HG03108 (cell line): ENCODE results near the gene CSNK1E.

Experiments used
- ATAC-seq: cut with Tn5 transposase; IDR thresholded peaks from one replicate; pipeline ENCODE4 v1.9.1; 2021; ENCODE audit warnings: moderate library complexity; ENCODE audit not compliant: unreplicated experiment

Gene CSNK1E

DNA sequence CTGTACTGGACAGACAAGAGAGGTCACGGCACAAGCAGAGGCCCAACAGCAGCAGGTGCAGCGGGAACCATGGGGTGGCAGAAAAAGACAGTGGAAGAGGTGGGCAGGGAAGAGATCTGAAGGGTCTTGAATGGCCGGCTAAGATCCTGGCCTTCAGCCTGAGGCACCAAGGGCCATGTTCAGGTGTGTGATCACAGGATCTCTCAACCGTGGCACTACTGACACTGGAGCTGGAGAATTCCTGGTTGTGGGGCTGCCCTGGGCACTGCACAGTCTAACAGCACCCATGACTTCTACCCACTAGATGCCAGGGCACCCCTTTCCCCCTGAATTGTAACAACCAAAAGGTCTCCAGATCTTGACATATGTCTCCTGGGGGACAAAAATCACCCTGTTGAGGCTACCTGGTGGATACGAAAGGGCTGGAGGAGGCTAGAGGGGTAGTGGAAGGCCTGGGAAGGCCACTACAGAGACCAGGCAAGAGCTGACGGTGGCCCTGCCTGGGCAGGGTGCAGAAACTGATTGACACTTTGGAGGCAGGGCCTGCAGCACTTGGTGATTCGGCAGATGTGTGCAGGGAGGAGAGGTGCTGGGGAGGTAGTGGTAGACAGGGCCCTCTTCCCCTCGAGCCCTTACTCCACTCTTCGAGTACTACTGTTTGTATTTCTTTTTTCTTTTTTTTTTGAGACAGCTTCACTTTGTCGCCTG is 8.3 kb downstream of the CSNK1E start:
- ATAC-seq: no peak

- peak; percentile 66 for ATAC-seq
Measured at GRCh38 chr22:38305471-38306448, 11.5 kb downstream of the CSNK1E start.

DNA sequence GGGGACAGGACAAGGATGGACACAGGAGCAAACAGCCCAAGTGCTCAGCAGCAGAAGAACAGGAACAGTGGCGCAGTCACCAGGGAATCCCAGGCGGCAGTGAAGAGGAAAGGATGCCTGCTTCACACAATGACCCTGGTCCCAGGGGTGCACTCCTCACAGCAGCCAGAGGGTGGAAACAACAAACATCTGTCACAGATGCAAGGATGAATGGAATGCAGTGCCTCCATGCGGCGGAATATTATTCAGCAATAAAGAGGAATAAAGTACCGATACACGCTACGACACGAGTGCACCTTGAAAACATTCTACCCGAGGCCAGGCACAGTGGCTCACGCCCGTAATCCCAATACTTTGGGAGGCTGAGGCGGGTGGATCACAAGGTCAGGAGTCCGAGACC is 12.7 kb downstream of the CSNK1E start:
- ATAC-seq: no peak

DNA sequence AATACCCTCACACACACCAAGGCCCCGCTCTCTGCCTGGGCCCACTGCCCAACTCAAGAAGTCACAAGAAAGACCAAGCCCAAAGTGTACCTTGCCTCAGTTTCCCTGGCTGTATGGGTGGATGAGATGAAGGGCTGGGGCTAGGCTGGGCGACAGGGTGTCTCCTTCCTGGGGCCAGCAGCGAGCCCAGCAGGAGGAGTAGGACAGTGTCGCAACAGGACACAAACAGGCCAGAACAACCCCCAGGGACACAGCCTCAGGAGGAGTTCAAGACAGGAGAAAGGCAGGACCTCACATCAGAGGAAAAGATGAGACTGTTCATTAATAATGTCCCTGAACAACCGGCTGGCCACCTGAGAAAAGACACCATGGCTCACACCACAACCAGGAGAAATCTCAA is 13.3 kb downstream of the CSNK1E start:
- no peak for ATAC-seq

DNA sequence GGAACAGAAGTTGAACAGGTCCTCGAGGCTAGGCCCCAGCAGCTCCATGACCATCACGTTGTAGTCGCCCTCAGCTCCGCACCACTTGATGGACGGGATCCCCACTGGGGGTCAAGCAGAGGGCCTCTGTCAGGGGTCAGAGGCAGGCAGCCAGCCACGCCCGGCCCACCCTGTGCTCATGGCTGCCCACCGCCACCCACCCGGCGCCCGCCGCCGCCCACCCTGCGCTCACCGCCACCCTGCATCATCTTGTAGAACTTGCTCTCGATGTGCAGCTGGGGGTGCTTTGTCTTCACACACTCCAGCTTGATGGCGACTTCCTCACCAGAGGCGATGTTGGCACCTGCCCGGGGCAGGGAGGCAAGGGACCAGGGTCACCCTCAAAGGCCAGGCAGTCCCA is 14.3 kb downstream of the CSNK1E start:
- no peak for ATAC-seq

- ATAC-seq: no peak
Measured at GRCh38 chr22:38300946-38301345, 16.3 kb downstream of the CSNK1E start.

GRCh38 chr22:38300197-38300945 is 16.9 kb downstream of the CSNK1E start:
- no peak for ATAC-seq

DNA sequence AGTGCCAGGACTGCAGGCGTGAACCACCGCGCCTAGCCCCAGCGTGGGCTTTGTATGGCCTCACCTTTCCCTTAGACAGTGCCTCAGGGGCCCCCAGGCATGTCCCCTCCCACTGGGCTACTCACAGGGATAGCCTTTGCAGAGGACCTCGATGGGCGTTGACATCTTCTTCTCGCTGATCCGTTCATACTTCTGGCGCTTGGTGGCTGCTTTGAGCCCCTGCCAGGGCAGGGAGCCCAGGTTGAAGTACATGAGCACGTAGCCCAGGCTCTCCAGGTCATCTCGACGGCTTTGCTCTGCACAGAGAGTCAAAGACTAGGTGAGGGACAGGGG is 17.5 kb downstream of the CSNK1E start:
- ATAC-seq: no peak

DNA sequence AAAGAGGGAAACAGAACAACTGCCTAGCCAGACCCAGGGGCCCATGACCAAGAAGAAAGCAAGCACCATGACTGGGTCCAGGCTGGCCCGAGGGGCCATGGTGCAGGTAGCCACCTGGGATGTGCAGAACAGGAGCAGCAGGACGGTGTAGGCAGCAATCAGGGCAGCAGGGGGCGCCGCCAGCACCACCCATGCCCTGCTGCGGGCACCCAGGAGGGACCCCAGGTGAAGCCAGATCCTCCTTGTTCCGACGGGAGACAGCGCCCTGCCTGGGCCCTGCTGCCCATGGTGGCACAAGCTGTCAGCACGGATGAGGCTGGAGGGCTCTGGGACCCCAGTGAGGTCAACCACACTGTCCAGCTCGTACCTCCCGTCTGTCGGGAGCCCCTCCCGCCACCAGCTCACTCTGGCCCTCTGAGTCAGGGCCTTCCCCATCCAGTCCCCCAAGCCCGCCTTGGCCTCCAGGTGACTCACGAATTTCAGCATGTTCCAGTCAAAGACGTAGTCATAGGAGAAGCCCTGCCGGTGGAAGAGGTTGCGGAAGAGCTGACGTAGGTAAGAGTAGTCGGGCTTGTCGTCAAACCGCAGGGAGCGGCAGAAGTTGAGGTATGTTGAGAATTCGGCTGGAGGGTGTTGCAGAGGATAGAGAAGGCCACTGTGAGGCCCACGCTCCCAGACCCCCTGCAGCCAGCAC is 18.8 kb downstream of the CSNK1E start:
- ATAC-seq: no peak

DNA sequence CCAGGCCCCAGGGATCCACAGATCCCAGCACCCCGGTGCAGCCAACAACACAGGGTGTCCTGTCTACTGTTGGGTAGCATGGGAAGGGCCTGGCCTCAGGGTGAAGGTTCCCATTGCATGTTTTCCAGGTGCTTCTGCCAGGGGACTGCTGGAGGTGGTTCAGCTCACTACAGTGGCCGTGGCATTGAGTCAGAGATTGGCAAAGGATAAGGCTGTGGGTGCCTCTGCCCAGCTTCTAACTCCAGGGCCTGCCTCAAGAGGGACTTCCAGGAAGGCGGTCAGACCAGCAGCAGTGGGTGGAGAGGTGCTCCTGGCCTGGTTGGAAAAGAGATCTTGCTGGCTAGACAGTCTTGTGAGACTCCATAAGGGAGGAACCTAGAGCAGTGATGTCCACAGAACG is 20.9 kb downstream of the CSNK1E start:
- no peak for ATAC-seq

DNA sequence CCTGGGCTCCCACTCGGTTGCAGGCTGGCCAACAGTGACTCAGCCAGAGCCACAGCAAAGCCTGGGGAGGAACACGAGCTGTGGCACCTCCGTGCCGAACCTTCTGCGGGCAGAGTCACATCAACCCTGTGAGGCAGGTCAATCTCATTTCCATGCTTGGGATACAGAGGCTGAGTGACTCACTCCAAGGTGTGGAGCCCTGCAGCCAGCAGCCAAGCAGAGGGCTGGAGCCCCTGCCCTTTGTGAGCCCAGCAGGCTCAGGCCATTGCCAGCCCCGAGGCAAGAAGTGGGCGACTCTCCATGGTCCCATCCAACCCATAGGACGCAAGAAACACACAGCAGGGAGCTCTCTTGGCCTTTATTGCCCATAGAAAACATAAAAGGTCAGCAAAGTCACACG is 21.4 kb downstream of the CSNK1E start:
- no peak for ATAC-seq

- no peak for ATAC-seq
Measured at GRCh38 chr22:38295339-38295738, 21.9 kb downstream of the CSNK1E start.

- no peak for ATAC-seq
Measured at GRCh38 chr22:38294193-38294592, 23.0 kb downstream of the CSNK1E start.

DNA sequence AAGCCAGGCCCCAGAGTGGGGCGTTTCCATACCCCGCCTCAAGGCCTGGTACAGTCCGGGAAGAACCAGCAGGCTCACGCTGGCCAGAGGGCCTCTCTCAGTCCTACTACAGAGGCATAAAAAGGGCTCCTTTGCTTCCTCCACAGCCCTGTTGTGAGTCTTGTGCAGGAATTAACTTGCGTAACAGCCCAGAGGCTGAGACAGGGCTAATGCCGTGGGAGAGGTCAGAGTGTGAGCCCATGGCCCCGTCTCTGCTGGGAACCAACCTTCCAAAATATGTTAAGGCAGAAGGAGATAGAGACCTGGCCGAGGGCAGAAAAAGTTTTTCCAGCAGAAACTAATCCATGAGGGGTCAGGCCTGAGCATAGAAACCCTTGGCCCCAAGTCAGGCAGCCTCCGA is 24.5 kb downstream of the CSNK1E start:
- no peak for ATAC-seq

DNA sequence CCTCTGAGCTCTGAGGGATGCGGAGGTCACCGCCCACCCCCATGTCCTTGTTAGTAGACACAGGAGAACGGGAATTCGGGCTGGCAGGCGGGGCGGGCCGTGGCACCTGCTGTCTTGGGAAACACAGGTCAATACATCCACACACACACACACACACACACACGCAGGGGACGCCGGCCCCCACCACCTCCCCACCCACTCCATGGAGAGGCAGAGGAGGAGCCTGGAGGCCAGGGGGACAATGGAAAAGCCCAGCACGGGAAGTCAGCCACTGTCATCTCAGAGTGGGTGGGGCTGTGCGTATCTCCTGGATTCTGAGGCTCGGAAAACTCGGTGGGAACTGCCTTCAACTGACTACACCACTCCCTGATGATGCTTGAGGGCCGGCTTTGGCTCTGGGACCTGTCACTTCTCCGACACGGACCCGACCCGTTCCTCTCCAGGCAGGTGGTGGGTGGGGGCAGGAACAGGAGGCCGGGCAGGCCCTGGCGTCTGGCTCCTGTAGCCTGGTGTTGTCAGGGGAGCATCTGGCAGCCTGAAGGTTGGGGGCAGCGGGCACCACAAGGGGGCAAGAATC is 25.9 kb downstream of the CSNK1E start:
- ATAC-seq: no peak

GRCh38 chr22:38290347-38290746 is 26.9 kb downstream of the CSNK1E start:
- no peak for ATAC-seq

DNA sequence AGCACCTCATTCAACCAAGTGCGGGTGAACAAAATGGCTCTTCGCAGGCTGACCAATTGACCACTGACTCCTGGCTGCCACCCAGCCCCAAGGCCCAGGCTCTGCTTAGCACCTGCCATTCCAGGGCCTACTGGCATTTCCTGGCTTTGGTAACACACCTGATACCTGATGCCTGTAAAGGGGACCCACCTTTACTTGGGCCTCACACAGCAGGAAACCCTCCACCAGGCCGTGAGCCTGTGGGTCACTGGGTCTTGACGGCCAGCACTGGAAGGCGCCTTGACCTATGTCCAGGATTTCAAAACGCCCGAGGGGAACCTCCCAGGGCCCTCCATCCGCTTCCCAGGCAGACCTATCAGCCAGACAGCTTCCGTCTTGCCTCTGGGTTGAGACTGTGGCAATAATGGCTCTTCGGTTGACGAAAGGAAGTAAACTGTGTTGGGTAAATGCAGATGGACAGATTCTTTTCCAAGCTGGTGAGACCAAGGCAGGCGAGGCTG is 27.6 kb downstream of the CSNK1E start:
- ATAC-seq: no peak

GRCh38 chr22:38286915-38287669 is 30.1 kb downstream of the CSNK1E start:
- no peak for ATAC-seq

DNA sequence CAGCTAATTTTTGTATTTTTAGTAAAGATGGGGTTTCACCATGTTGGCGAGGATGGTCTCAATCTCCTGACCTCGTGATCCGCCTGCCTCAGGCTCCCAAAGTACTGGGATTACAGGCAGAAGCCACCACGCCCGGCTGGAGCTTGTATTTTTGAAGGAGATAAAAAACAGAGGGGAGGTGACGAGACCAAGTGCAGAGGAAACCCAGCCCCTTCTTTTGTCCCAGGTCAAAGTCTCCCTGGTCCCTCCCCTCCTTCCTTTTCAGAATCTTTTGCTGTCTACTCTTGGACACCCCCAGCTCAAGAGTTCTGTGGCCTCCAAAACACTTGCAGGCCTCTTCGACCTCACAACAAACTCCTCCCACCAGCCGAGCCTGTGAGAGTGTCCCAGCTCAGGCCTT is 32.2 kb downstream of the CSNK1E start:
- no peak for ATAC-seq

DNA sequence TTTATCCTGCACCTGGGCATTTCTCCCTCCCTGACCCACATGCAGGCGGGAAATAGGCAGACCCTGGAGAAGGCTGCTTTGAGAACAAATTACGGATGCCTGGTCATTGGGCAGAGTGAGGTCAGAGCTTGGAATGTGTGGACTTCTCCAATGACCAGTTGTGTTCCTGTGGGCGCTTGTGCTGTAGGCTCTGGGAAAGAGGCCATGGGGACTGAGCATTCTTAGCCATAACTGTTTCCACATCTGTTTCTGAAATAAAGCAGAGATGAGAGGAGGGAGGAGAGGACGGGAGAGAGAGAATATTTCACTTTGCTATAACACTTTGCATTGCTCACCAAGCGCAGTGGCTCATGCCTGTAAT is 33.2 kb downstream of the CSNK1E start:
- no peak for ATAC-seq
